MM.1S (cell line): ENCODE data around the gene SFXN5.

Source experiments
- DNase-seq: peaks from one replicate; pipeline ENCODE4 v3.0.0-alpha.2; 2015
- H2AFZ ChIP-seq: fragments of 300-600 bp; sonication (generic); 2 replicates; pipeline ENCODE4 v1.6.0; 2016; ENCODE audit warnings: antibody characterized with exemption, low read length
- H3F3A ChIP-seq: fragments of 300-600 bp; sonication (generic); 2 replicates; pipeline ENCODE4 v1.6.1; 2016; ENCODE audit warnings: mild to moderate bottlenecking, antibody characterized with exemption, low read length, moderate library complexity, mixed read lengths; ENCODE audit not compliant: insufficient read depth
- H3K27ac ChIP-seq: fragments of 300-600 bp; sonication (generic); 2 replicates; pipeline ENCODE4 v1.5.1; 2016; ENCODE audit warnings: mild to moderate bottlenecking, low read length
- H3K27me3 ChIP-seq: fragments of 300-600 bp; sonication (generic); replicated peaks from 2 replicates; pipeline ENCODE4 v1.6.0; 2016; ENCODE audit warnings: low read length; ENCODE audit not compliant: insufficient read depth
- H3K36me3 ChIP-seq: fragments of 300-600 bp; sonication (generic); replicated peaks from 2 replicates; pipeline ENCODE4 v1.6.1; 2016; ENCODE audit warnings: mild to moderate bottlenecking, low read length, mixed read lengths; ENCODE audit not compliant: insufficient read depth
- H3K4me1 ChIP-seq: fragments of 300-600 bp; sonication (generic); 2 replicates; pipeline ENCODE4 v1.6.1; 2016; ENCODE audit warnings: low read length, mixed read lengths
- H3K4me2 ChIP-seq: fragments of 300-600 bp; sonication (generic); 2 replicates; pipeline ENCODE4 v1.6.0; 2016; ENCODE audit warnings: low read depth, low read length
- H3K4me3 ChIP-seq: fragments of 300-600 bp; sonication (generic); 2 replicates; pipeline ENCODE4 v1.5.1; 2016; ENCODE audit warnings: low read length, mixed read lengths
- H3K79me2 ChIP-seq: fragments of 300-600 bp; sonication (generic); 2 replicates; pipeline ENCODE4 v1.6.1; 2016; ENCODE audit warnings: mixed run types, low read length, mixed read lengths
- H3K9ac ChIP-seq: fragments of 300-600 bp; sonication (generic); 2 replicates; pipeline ENCODE4 v1.6.1; 2016; ENCODE audit warnings: low read length, mixed read lengths
- H3K9me2 ChIP-seq: fragments of 300-600 bp; sonication (generic); replicated peaks from 2 replicates; pipeline ENCODE4 v1.6.1; 2016; ENCODE audit warnings: mild to moderate bottlenecking, low read length, mixed read lengths; ENCODE audit not compliant: insufficient read depth
- H3K9me3 ChIP-seq: fragments of 300-600 bp; sonication (generic); replicated peaks from 2 replicates; pipeline ENCODE4 v1.6.1; 2016; ENCODE audit warnings: mild to moderate bottlenecking, low read length, mixed read lengths; ENCODE audit not compliant: insufficient read depth
- H4K20me1 ChIP-seq: fragments of 300-600 bp; sonication (generic); 2 replicates; pipeline ENCODE4 v1.6.1; 2016; ENCODE audit warnings: mild to moderate bottlenecking, low read length, moderate library complexity, mixed read lengths; ENCODE audit not compliant: insufficient read depth
- CTCF ChIP-seq: fragments of 300-600 bp; sonication (generic); IDR thresholded peaks from 2 replicates; pipeline ENCODE4 v1.5.1; 2016; ENCODE audit warnings: antibody characterized with exemption, low read length, mixed read lengths
- EZH2 ChIP-seq: fragments of 300-600 bp; sonication (generic); optimal IDR thresholded peaks from 2 replicates; pipeline ENCODE3; 2017; ENCODE audit warnings: low read depth, mild to moderate bottlenecking, antibody characterized with exemption, low read length, mixed read lengths
- EZH2phosphoT487 ChIP-seq: fragments of 300-600 bp; sonication (generic); IDR thresholded peaks from 2 replicates; pipeline ENCODE4 v1.6.1; 2018; ENCODE audit warnings: antibody characterized with exemption, low read length

SFXN5 gene

DNA sequence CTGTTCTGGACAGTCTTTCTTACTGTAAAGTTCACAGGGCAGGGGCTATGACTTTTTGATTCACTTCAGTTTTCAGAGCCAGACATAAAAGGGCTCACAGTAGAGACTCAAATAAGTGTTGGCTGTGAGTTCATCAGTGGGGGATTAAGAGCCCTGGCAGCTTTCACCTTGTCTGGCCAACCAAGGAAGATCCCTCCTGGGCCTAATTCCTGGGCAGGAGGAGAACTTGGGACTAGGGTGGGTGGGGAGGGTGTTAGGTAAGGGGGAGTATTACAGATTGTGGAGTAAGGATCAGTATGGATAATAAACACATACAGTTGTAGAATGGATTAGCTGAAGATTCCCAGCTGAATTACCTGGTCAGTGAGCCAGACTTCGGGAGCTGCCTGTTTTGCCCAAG is 904 bp upstream of the SFXN5 start:
- Histone ChIP-seq H3K9me3 (no peaks in the 10 kb centered on the region), H3K4me1 (peaks cover 6% of the 10 kb centered on the region; the same call in 1 of the 2 replicates), H2AFZ (peak overlapping the region; percentile 76), H3K4me3 (no peak overlapping the region; the same call in 1 of the 2 replicates), H3F3A (0 out of 2 replicates have a peak, but pooled peaks cover 5% of the 10 kb centered on the region), H3K9me2 (no peaks in the 10 kb centered on the region), H3K27ac (no peak overlapping the region), H3K27me3 (no peaks in the 10 kb centered on the region), H3K79me2 (peaks cover 36% of the 10 kb centered on the region), H3K9ac (no peak overlapping the region), H3K4me2 (peak overlapping the region; percentile 90; the same call in 1 of the 2 replicates), H3K36me3 (no peaks in the 10 kb centered on the region), H4K20me1 (no peaks in the 10 kb centered on the region)
- no peak for TF ChIP-seq EZH2
- no peak for TF ChIP-seq EZH2phosphoT487
- TF ChIP-seq CTCF, result no peak
- DNase-seq, result no peak

GRCh38 chr2:73072129-73072395 is 550 bp upstream of the SFXN5 start:
- peak overlapping the region; percentile 90 for H3K4me2 ChIP-seq
- H3K36me3 ChIP-seq, result no peaks in the 10 kb centered on the region
- no peak overlapping the region for H3K27ac ChIP-seq
- H3K4me1 ChIP-seq, result peaks cover 6% of the 10 kb centered on the region; the same call in 1 of the 2 replicates
- no peaks in the 10 kb centered on the region for H3K9me2 ChIP-seq
- no peaks in the 10 kb centered on the region for H3K27me3 ChIP-seq
- peaks cover 38% of the 10 kb centered on the region for H3K79me2 ChIP-seq
- no peak overlapping the region for H3K9ac ChIP-seq
- 0 out of 2 replicates have a peak, but pooled peaks cover 5% of the 10 kb centered on the region for H3F3A ChIP-seq
- H4K20me1 ChIP-seq, result no peaks in the 10 kb centered on the region
- no peak for TF ChIP-seq EZH2phosphoT487
- TF ChIP-seq EZH2, result no peak
- no peak for TF ChIP-seq CTCF
- no peak for DNase-seq
- H3K9me3 ChIP-seq, result no peaks in the 10 kb centered on the region
- peak overlapping the region; percentile 76 for H2AFZ ChIP-seq
- peak overlapping the region; percentile 94 for H3K4me3 ChIP-seq

GRCh38 chr2:73070643-73071359 is 711 bp downstream of the SFXN5 start:
- H3K4me3 ChIP-seq, result peak overlapping the region; percentile 94
- H3K9me3 ChIP-seq, result no peaks in the 10 kb centered on the region
- H4K20me1 ChIP-seq, result no peaks in the 10 kb centered on the region
- H2AFZ ChIP-seq, result peak overlapping the region; percentile 91
- peak overlapping the region; percentile 62; the same call in 1 of the 2 replicates for H3K27ac ChIP-seq
- H3F3A ChIP-seq, result 0 out of 2 replicates have a peak, but pooled peaks cover 5% of the 10 kb centered on the region
- no peak for DNase-seq
- H3K4me2 ChIP-seq, result peak overlapping the region; percentile 67
- peaks cover 40% of the 10 kb centered on the region for H3K79me2 ChIP-seq
- peaks cover 6% of the 10 kb centered on the region; the same call in 1 of the 2 replicates for H3K4me1 ChIP-seq
- H3K27me3 ChIP-seq, result no peaks in the 10 kb centered on the region
- TF ChIP-seq EZH2phosphoT487, result no peak
- TF ChIP-seq CTCF, result no peak
- TF ChIP-seq EZH2, result no peak
- no peaks in the 10 kb centered on the region for H3K36me3 ChIP-seq
- H3K9ac ChIP-seq, result peak overlapping the region; percentile 92
- no peaks in the 10 kb centered on the region for H3K9me2 ChIP-seq
